Measurements from ENCODE around the gene ARID3C.

The ARID3C gene

GRCh38 chr9:34625186-34625486 lies 3.7 kb downstream of the ARID3C start:
- DNase-seq = no peak

GRCh38 chr9:34624475-34625185 lies 4.2 kb downstream of the ARID3C start:
- DNase-seq = no peak

- DNase-seq = no peak
These were observed 5.3 kb downstream of the ARID3C start for GRCh38 chr9:34623374-34624235.

GRCh38 chr9:34620061-34620994 lies 8.5 kb downstream of the ARID3C start, which contains the start of gene DCTN3:
Gene DCTN3 (minus strand): TSS chr9:34620495. CDS start chr9:34620464, 31 bp downstream.
- DNase-seq = peak; percentile 79

GRCh38 chr9:34615132-34615531 lies 13.7 kb downstream of the ARID3C start:
- no peak for DNase-seq

GRCh38 chr9:34612788-34613390 lies 16.0 kb downstream of the ARID3C start:
- peak; percentile 39 for DNase-seq

GRCh38 chr9:34611811-34612787 lies 16.8 kb downstream of the ARID3C start, which contains the start of gene RPP25L:
Gene RPP25L (minus strand): TSS chr9:34612097. CDS start chr9:34611296, 801 bp downstream.
- peak; percentile 54 for DNase-seq

- DNase-seq = no peak
These were observed 17.5 kb downstream of the ARID3C start for GRCh38 chr9:34611251-34611810.

GRCh38 chr9:34610434-34611206 lies 18.2 kb downstream of the ARID3C start:
- DNase-seq = no peak

- no peak for DNase-seq
These were observed 21.5 kb downstream of the ARID3C start for GRCh38 chr9:34607331-34607730.

GRCh38 chr9:34606905-34607304 lies 22.0 kb downstream of the ARID3C start:
- no peak for DNase-seq

- no peak for DNase-seq
These were observed 22.7 kb downstream of the ARID3C start for GRCh38 chr9:34606190-34606589.

GRCh38 chr9:34603610-34604231 lies 25.1 kb downstream of the ARID3C start:
- DNase-seq = no peak

GRCh38 chr9:34601937-34602573 lies 26.8 kb downstream of the ARID3C start:
- DNase-seq = no peak

GRCh38 chr9:34600908-34601307 lies 28.0 kb downstream of the ARID3C start:
- DNase-seq = no peak

- DNase-seq = no peak
These were observed 29.3 kb downstream of the ARID3C start for GRCh38 chr9:34599546-34599945.

GRCh38 chr9:34594177-34594576 lies 34.7 kb downstream of the ARID3C start:
- DNase-seq = no peak

GRCh38 chr9:34592895-34593601 lies 35.8 kb downstream of the ARID3C start:
- DNase-seq = no peak

Data from GF-D8 (cell line).